ENCODE measurements around the gene SIGLEC10. TPM values are rescaled to one million over a fixed set of nuclear protein-coding genes. Genes with fewer than 3 reads are reported as not detected.
"Not testable (repeated sequence)": the region's sequence is repeated elsewhere in the genome, so short reads cannot be mapped to it uniquely, and the experiment has no call there.

Gene SIGLEC10
- total and polyA plus RNA-seq, 2 of the 4 experiments (the other 2 are of a cell fraction) = not detected

DNA sequence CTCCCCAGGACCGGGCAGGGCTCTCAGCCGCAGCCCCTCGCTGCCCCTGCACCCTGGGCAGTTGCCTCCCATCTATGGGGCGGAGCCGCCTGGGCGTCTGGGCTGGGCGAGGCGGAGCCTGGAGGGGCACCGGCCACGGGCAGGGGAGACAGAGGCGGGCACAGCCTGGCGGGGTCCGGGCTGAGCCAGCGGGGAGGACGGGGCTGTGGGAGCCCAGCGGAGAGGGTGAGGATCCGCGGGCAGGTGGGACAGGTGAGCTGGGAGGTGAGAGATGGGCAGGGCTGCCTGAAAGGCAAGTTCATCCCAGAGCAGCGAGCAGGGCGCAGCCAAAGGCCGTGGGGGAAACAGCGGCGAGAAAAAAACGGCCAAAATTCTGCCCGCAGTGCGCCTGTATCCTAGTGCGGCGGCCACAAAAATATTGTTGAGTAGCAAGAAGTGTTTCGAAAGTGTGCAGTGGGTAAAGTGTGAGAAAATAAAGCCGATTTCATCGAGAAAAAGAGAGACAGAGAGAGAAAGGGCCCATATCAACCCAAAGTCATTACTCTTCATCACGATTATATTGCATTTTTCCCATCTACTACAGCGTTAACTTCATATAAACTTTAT, 46.6 kb upstream of the SIGLEC10 start:
- H3K27ac ChIP-seq (ENCODE audit: insufficient read depth, low read length); CTCF ChIA-PET; POLR2A ChIA-PET (ENCODE audit: unreplicated experiment); H2BK15ac ChIP-seq (ENCODE audit: low read depth, low read length); DNase-seq; H2BK5ac ChIP-seq (ENCODE audit: low read depth, low read length, poor library complexity, severe bottlenecking); H3K4ac ChIP-seq (ENCODE audit: low read depth, low read length); H3K9me3 ChIP-seq (ENCODE audit: control insufficient read depth, insufficient read depth, low read length); H4K20me1 ChIP-seq (ENCODE audit: insufficient read depth, low read length); H2BK120ac ChIP-seq (ENCODE audit: low read depth, low read length); H3K4me1 ChIP-seq (ENCODE audit: control insufficient read depth, insufficient read depth, low read length); intact Hi-C loops (cut with micrococcal nuclease); H3K4me2 ChIP-seq (ENCODE audit: low read depth, low read length); H2AFZ ChIP-seq (replicated peaks; ENCODE audit: low read length, poor library complexity); H4K5ac ChIP-seq (ENCODE audit: low read depth, low read length); H3K56ac ChIP-seq (ENCODE audit: extremely low read depth, insufficient read depth, low read length); H3K36me3 ChIP-seq (ENCODE audit: control insufficient read depth, insufficient read depth, low read length); H4K91ac ChIP-seq (ENCODE audit: insufficient read depth, low read depth, low read length); H3K27me3 ChIP-seq (ENCODE audit: control insufficient read depth, insufficient read depth, low read length); H3K4me3 ChIP-seq (ENCODE audit: insufficient read depth, low read depth, low read length); H2BK20ac ChIP-seq (ENCODE audit: low read depth, low read length); dilution Hi-C loops (cut with HindIII; ENCODE audit: low sequenced_read_pairs, unreplicated experiment); H2AK5ac ChIP-seq (ENCODE audit: low read depth, low read length); H2AK9ac ChIP-seq (replicated peaks; ENCODE audit: low read depth, low read length, poor library complexity); BruUV-seq (replicated peaks); H3K9ac ChIP-seq (ENCODE audit: low read depth, low read length); H3K14ac ChIP-seq (replicated peaks; ENCODE audit: low read depth, low read length); H3K23ac ChIP-seq (ENCODE audit: low read depth, low read length); ATAC-seq (ENCODE audit: low read depth); in situ Hi-C loops (cut with MboI; ENCODE audit: low sequenced_read_pairs); H3K9me1 ChIP-seq (ENCODE audit: insufficient read depth, low read length); H4K8ac ChIP-seq (ENCODE audit: low read depth in 2 of 2, low read length in 2 of 2); H3K18ac ChIP-seq (ENCODE audit: low read depth, low read length); H3K79me1 ChIP-seq (ENCODE audit: low read depth in 1 of 2, low read length in 2 of 2): not testable (repeated sequence)
- no CpG with 5 or more reads among the region's 33 CpGs for WGBS, 2 experiments (ENCODE audit: extremely low coverage in 2 of 2, insufficient read length in 1 of 2)

Data from IMR-90 (cell line).